Measurements from ENCODE around the gene PCID2.

Gene PCID2

GRCh38 chr13:113148940-113149503, 59.4 kb downstream of the PCID2 start:
- peak; percentile 7 for DNase-seq (ENCODE audit: low spot score)

- DNase-seq (ENCODE audit: low spot score) = peak; percentile 6
Measured at GRCh38 chr13:113148407-113148806, 60.1 kb downstream of the PCID2 start.

GRCh38 chr13:113147206-113147605, 61.3 kb downstream of the PCID2 start:
- DNase-seq (ENCODE audit: low spot score) = peak; percentile 7

GRCh38 chr13:113146750-113147149, 61.7 kb downstream of the PCID2 start:
- DNase-seq (ENCODE audit: low spot score) = peak; percentile 20

- DNase-seq (ENCODE audit: low spot score) = peak; percentile 10
Measured at GRCh38 chr13:113145911-113146598, 62.4 kb downstream of the PCID2 start.

GRCh38 chr13:113145496-113145895, 63.0 kb downstream of the PCID2 start:
- no peak for DNase-seq (ENCODE audit: low spot score)

GRCh38 chr13:113144255-113144629, 64.2 kb downstream of the PCID2 start:
- no peak for DNase-seq (ENCODE audit: low spot score)

GRCh38 chr13:113143466-113144254, 64.8 kb downstream of the PCID2 start:
- DNase-seq (ENCODE audit: low spot score) = peak; percentile 20

- DNase-seq (ENCODE audit: low spot score) = peak; percentile 14
Measured at GRCh38 chr13:113142876-113143275, 65.6 kb downstream of the PCID2 start.

GRCh38 chr13:113141601-113141970, 66.9 kb downstream of the PCID2 start:
- peak; percentile 22 for DNase-seq (ENCODE audit: low spot score)

GRCh38 chr13:113140677-113141600, 67.5 kb downstream of the PCID2 start:
- peak; percentile 21 for DNase-seq (ENCODE audit: low spot score)

- DNase-seq (ENCODE audit: low spot score) = peak; percentile 5
Measured at GRCh38 chr13:113139577-113139976, 68.9 kb downstream of the PCID2 start.

- peak; percentile 5 for DNase-seq (ENCODE audit: low spot score)
Measured at GRCh38 chr13:113138792-113139551, 69.5 kb downstream of the PCID2 start.

GRCh38 chr13:113137691-113138298, 70.7 kb downstream of the PCID2 start:
- DNase-seq (ENCODE audit: low spot score) = no peak

- DNase-seq (ENCODE audit: low spot score) = no peak
Measured at GRCh38 chr13:113135281-113135760, 73.1 kb downstream of the PCID2 start.

- no peak for DNase-seq (ENCODE audit: low spot score)
Measured at GRCh38 chr13:113129921-113130750, 78.3 kb downstream of the PCID2 start.

GRCh38 chr13:113129480-113129879, 79.0 kb downstream of the PCID2 start:
- no peak for DNase-seq (ENCODE audit: low spot score)

Measured in D341Med (cell line).